Mucosa of gallbladder (tissue), 1 donor: ENCODE data around the gene PIP5K1B. TPM values are rescaled to one million over a fixed set of nuclear protein-coding genes. Genes with fewer than 3 reads are reported as not detected.

Experiments
- DNase-seq: peaks from one replicate; pipeline ENCODE4 v3.0.0-alpha.2; 2020; ENCODE audit warnings: low spot score
- total RNA-seq: library from RNA; stranded (reverse); gene quantifications from one replicate; pipeline ENCODE4 v1.2.1, GENCODE V29; 2021
- donor health status: DM: no; HTN: no; CAD: no.

The PIP5K1B gene
- total RNA-seq, 1 donor from 2014 or later, result 14.0 TPM

- no peak for DNase-seq
Observed at GRCh38 chr9:68808338-68808890, 103.4 kb downstream of the PIP5K1B start.

DNA sequence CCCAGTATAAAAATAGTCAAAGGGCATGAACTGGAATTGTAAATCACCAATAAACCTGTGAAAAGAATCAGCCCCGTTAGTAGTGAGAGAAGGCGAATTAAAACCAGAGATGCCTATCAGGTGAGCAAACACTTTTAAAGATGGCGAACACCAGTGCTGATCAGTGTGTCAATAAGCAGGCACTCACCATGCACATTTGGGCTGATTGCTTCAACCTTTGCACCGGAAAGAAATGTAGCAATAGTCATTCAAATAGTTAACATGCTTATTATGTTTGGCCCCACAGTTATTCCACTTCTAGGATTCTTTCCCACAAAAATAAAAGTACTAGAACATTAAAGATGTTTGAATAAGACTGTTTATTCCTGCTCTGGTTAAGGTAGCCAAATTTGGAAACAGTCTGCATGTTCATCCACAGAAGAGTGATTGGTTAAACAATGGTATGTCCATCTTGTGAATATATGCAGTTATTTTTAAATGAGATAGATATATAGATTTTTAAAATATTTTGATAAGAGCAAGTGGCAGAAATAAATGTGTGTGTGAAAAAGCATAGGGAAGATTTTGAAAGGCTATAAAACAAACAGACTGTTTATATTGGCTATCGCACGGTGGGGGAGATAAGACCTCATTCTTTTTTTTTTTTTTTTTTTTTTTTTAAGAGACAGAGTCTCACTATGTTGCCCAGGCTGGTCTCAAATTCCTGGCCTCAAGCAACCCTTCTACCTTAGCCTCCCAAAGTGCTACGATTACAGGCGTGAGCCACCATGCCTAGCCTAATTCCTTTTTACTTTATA is 112.2 kb downstream of the PIP5K1B start:
- no peak for DNase-seq

- DNase-seq, result no peak
Observed at GRCh38 chr9:68819065-68819464, 114.0 kb downstream of the PIP5K1B start.

- DNase-seq, result no peak
Observed at GRCh38 chr9:68821911-68822310, 116.9 kb downstream of the PIP5K1B start.

GRCh38 chr9:68822596-68823165 is 117.6 kb downstream of the PIP5K1B start:
- DNase-seq, result peak; percentile 66

DNA sequence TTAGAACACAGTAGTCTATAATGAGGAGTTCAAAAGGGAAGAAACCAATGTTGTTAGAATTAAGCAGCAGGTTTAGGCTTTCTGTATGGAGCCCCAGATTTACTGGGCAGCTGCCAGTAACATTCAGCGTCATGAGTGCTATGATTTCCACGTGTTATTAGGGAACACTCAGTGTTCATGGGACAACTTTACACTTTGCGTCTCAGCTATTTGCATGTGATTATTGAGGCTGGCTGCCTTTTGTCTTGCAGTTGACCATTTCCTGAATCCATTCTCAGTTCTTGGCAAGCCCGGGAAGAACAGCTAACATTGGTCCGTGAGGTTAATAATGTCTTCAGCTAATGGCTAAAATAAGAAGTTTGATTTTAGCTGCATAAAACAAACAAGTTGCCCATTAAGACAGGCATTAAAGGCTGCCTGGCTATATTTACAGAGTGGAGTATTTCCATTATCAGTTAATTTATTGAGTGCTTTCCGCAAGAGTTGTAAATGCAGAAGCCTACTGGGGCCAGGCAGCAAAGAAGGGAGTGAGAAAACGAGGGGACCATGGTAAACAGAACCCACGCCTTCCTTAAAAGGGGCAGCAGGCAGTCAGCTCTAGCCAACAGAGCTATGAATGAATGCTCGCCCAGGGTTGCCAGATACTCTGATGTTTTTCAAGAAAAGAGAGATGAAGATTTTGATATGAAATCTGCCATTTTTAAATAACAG is 120.9 kb downstream of the PIP5K1B start:
- no peak for DNase-seq

DNA sequence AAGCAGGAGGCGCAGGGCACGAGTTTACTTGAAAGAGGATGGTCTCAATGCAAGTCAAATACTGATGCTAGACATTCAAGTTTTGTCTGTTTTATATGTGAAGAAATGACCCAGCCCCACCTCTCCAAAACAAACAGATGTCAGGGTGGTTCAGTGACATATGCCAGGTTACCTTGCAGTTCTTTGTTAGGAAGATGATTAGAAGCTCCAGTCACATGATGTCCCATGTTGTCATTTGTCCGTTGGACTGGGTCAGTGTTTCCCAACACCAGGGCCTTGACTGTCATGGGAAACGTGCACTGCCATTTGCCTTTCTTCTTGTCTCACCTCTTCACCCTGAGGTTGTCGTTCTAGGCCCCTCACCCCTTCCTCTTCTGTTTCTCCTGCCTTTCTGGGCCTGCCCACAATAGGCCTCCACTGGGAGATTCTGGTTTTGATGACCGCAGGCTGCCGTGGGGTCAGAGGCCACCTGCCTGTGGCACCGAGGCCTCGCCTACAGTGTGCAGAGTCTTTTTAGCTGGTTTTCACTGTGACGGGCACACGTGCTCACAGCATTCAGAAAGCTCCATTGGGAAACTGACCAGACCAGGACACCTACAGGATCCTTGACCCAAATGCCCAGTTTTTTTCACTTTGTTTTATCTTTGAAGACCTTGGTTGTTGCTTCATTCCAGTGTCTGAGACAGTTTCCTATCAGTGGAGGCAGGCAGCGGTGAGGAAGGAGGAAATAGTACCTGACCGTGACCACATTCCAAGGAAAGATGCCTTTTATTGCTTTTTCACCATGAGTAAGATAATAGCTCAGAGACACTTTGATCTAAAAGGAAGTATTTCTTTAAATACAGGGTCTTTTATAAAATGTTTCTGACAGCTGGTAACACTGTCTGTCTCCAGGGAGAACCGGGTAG is 123.1 kb downstream of the PIP5K1B start:
- DNase-seq, result no peak

- no peak for DNase-seq
Observed at GRCh38 chr9:68832101-68832500, 127.1 kb downstream of the PIP5K1B start.

DNA sequence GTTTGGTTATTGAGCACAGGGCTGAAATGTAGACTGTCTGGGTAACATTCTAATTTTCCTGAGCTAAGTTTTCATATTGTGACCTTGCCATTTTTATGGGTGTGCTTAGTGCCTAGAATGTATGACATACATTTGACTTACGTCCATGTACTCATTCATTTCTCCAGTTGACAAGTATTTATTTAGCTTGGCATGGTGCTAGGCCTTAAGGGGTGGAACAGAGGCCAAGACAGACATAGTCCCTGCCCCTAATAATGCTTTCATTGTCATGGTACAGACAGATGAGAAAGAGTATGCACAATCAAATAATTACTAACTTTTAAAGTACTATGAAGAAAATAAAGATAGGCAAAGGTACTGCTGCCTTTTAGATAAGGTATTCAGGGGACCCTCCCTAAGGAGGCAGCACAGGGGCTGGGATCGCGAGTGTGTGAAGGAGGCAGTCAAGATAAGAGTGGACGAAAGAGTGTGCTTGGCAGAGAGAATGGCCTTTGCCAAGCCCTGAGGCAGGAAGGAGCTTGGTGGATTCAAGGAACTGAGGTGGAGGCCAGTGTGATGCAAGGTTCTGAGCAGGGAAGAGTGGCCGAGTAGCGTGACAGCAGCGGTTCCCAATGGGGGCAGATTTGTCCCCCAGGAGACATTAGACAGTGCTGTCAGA is 128.0 kb downstream of the PIP5K1B start:
- no peak for DNase-seq

DNA sequence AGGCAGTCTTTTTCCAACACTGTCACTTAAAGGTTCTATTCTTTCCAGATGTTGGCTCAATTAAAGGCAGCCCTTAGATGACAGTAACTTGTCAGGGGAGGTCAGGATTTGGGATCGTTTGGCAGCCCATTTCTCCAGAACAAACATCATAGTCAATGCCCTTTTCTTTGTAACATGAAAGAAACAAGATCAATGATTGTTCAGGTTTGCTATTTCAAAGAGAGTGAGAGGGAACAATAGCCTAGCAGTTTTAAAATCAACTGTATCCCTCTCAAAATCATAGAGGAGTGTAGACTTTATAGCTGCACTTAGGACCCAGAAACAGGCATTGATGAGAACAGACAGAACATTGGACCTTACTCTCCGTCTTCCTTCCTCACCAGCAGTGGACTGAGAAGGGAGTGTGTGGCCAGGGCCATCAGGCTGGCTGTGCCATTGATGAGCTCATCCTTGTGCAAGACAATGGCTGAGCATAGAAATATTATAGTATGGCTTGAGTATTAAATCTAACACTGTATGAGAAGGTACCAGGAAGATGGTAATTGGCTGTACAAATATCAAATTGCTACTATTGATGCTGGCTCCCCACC is 130.0 kb downstream of the PIP5K1B start:
- no peak for DNase-seq

GRCh38 chr9:68836788-68837187 is 131.7 kb downstream of the PIP5K1B start:
- DNase-seq, result no peak

DNA sequence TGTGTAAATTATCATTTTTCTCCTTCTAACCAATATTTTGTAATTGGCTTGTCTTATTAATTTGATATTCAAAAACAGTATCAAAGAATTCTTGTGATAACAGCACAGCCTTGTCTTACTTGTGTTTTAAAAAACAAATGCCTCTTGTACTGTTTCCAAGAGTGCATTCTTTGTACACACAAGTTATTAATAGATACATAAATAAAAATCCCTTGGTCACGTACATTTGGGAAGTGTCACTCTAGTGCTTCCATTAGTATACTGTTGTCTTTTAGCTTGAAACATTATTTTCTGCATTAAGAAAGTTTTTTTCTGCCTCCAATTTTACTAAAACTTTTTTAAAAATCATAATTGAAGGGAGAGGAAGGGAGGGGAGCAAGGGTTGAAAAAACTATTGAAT is 133.2 kb downstream of the PIP5K1B start:
- DNase-seq, result no peak

- DNase-seq, result no peak
Observed at GRCh38 chr9:68841276-68842052, 136.4 kb downstream of the PIP5K1B start.

DNA sequence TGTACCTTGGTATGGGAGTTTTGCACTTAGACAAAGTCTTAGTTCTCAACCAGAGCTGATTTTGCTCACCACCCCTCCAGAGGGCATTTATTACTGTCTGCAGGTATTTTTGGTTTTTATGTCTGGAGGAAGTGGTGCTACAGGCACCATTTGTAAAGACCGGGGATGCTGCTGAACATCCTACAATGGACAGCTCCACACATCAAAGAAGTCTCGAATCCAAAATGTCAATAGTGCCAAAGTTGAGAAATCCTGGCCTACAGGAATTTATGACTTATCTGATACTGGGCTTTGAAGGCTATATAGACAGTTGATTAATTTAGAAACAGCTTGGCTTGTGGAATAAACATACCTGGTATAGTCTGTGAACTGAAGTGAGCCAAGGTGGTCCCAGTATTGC is 137.5 kb downstream of the PIP5K1B start:
- DNase-seq, result no peak

DNA sequence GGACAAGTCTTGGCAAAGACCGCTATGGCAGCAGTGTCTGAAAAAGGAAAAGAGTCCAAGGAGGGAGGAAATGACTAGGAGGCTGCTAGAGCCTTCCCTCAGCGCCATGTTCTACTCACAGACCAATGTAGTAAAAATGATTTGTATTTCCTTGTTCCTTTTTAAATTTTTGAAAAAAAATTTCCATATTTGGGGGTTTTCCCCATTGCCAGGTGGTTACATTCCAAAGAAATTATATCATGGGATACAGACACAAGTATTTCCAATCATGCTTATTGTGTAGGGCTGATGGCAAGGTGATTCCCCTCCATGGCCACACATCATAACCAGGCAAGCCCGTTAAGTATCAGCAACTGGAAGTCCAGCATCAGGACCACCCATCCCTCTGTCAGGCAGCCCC is 138.2 kb downstream of the PIP5K1B start:
- no peak for DNase-seq

- no peak for DNase-seq
Observed at GRCh38 chr9:68844157-68844556, 139.1 kb downstream of the PIP5K1B start.

DNA sequence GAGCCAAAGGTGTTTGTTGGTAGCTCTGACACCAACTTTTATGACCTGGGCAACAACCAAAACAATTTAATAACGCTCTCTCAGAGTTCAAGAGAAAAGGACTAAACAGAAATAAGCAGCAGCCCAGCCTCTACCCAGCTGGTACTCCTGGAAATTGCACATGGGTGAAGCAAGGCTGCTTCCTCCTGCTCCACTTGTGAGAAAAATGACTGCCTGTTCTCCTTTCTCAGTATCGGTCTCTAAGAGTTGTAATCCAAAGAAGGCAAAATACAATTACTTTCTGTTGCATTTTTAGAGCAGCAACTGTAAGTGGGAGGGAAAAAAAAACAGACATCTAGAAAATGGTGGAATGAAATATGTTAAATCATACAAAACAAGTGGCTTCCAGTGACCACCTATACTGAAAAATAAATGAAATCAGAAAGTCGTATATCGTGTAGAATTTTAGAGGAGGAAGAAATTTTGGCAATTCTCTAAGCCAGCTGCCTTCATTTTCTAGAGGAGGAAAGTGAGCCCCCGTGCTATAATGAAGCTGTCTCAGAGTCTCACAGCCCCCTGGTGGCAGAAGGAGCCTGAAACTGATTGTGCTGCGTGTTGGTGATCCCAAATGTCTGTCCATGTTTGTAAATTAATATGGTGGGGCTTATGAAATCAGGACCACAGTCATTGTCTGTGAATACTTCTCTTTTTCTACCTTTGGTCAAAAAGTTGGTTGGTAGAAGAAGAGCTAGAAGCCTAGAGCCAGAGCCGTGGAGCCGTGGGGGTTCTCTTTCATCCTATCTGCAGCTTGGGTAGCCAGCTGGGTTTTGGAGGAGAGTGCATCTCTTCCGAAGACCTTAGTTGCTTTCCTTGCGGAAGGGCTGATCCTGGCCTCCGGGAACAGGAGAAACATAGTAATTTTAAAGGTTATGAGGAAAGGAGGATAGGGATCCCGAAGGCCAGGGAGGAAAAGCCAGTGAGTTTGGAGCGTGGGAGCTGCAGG is 139.9 kb downstream of the PIP5K1B start:
- peak; percentile 38 for DNase-seq

DNA sequence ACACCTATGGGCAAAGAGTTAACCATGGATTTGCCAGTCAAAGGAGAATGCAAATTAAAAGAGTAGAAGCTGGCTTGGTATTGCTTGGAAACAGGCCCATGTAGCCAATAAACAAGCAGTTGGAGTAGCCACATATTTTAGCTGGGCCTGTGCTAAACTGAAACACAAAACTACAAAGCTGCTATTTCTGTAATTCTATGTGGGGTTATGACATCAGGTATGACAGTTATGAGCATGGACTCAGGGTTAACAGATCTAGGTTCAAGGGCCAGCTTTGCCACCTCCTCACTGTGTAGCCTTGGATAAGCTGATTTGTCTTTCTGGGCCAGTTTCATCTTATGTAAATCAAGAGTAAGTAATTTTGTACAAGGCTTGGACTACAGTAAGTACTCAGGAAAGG is 142.7 kb downstream of the PIP5K1B start:
- no peak for DNase-seq

DNA sequence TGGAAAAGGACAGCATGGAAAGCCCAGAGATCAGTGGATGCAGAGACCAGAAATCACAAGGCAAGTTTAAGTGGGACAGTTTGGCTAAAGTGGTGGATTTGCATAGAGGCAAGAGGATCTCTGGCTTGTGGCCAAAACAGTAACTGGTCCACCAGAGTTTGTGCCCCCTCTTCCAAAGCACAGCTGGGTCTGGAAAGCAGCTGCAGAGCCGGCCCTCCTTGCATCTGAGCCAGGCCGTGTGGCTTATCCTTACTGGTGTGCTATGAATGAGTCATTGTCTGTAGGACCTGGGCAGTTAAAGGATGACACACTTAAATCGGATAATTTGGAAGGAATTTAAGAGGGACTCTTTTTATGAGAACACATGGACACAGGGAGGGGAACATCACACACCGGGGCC is 146.6 kb downstream of the PIP5K1B start:
- DNase-seq, result no peak
